GM12872 (cell line): ENCODE data around the gene ANO8.

Experiments used
- TF ChIP-seq, protein P1 (sequence below): IDR thresholded peaks from 3 replicates; pipeline ENCODE4 v1.5.1; 2011; ENCODE audit warnings: low read depth, mild to moderate bottlenecking, low read length, moderate library complexity; ENCODE audit not compliant: insufficient read depth

Gene ANO8

DNA sequence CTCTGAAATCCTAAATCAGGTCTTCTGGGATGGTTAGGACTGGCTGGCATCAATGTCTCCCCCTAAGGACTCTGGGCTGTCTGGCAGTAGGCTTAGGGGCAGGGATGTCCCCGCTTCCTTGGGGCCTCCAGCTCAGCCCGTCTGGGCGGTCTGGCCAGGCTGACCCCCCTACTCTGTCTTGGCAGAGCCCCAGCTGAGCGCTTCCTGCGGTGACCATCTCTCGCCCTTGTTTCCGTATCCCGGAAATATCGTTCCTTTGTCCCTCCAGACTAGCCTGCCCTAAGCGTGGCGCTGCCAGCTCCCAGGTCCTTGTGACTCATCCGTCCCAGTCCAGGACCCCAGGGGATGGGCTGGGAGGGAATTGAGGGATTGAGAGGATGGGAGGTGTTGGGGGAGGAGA lies 14.0 kb upstream of the ANO8 start:
- TF ChIP-seq, protein P1, sequence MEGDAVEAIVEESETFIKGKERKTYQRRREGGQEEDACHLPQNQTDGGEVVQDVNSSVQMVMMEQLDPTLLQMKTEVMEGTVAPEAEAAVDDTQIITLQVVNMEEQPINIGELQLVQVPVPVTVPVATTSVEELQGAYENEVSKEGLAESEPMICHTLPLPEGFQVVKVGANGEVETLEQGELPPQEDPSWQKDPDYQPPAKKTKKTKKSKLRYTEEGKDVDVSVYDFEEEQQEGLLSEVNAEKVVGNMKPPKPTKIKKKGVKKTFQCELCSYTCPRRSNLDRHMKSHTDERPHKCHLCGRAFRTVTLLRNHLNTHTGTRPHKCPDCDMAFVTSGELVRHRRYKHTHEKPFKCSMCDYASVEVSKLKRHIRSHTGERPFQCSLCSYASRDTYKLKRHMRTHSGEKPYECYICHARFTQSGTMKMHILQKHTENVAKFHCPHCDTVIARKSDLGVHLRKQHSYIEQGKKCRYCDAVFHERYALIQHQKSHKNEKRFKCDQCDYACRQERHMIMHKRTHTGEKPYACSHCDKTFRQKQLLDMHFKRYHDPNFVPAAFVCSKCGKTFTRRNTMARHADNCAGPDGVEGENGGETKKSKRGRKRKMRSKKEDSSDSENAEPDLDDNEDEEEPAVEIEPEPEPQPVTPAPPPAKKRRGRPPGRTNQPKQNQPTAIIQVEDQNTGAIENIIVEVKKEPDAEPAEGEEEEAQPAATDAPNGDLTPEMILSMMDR: no peak

- TF ChIP-seq, protein P1: no peak
Measured at GRCh38 chr19:17347877-17348276, 13.2 kb upstream of the ANO8 start.

GRCh38 chr19:17347361-17347760 lies 12.7 kb upstream of the ANO8 start:
- TF ChIP-seq, protein P1: no peak

DNA sequence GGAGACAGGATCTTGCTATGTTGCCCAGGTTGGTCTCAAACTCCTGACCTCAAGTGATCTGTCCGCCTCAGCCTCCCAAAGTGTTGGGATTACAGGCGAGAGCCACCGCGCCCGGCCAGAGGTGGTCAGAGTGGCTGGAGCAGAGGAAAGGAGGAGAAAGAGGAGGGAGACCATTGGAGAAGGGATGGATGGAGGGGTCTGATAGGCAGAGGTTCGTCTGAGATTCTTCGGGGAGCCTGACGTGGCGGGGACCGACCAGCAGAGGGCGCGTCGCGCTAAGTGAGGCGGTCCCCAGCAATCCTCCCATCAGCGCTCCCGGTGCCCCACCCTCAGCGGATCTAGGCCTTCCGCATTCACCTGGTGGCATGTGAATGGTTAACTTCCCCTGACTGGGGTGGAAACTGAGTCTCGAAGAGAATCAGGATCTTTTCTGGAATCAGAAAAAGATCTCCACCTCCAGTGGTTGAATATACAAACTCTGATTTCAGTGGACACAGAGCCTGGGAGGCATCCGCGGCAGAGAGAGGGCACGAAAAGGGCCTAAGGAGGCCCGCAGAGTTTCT lies 11.5 kb upstream of the ANO8 start:
- TF ChIP-seq, protein P1: peak; percentile 97

DNA sequence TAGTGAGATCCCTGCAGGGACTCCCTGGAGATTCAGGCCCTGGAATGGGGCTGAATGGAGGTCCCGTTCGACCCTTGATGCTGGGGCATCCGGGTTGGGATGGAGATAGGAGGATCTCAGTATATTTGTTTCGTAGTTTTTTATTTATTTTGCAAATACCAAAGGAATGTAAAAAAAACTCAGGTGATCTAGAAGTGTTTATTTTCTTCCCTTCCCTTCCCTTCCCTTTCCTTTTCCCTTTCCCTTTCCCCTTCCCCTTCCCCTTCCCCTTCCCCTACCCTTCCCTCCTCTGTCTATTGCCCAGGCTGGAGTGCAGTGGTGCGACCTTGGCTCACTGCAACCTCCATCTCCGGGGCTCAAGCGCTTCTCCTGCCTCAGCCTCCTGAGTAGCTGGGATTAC lies 7.2 kb upstream of the ANO8 start:
- TF ChIP-seq, protein P1: no peak

GRCh38 chr19:17341386-17341785 lies 6.7 kb upstream of the ANO8 start:
- TF ChIP-seq, protein P1: no peak

- TF ChIP-seq, protein P1: no peak
Measured at GRCh38 chr19:17340871-17341357, 6.3 kb upstream of the ANO8 start.
